Measurements from ENCODE around the gene TMC3. TPM values are rescaled to one million over a fixed set of nuclear protein-coding genes. Genes with fewer than 3 reads are reported as not detected.

The TMC3 gene
- total and polyA plus RNA-seq, 4 donors, result 0.02 to 0.13 TPM; not detected in 2

DNA sequence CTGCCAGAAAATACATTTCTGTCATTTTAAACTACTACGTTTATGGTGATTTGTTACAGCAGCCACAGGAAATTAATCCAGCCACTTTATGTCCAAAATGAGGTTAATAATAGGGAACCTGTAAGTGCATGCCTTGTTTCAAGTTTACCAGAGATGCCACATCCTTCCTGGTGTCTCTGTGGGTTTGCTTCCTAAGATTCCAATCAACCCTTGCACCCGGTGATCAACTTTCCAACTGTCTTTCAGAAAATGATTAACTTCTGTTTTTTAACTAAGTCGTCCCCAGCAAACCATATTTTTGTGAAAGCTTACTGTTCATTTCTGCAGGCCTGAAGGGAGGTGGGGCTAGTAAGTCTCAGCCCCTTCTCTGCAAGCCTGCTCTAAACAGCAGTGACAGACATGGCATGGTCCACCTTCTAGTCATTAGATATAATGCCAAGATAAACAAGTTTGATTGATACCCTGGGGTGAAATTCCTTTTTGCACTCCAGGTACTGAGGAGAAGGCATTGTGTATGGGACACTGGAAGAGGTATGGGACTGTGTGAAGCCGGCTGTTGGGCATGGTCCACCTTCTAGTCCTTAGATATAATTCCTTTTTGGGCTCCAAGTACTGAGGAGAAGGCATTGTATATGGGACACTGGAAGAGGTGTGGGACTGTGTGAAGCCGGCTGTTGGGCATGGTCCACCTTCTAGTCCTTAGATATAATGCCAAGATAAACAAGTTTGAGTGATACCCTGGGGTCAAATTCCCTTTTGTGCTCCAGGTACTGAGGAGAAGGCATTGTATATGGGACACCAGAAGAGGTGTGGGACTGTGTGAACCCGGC, 11.1 kb upstream of the TMC3 start:
- TF ChIP-seq FOXA2 (IDR thresholded peaks at IDR 0.05) (peak; percentile 83), ATF3 (IDR thresholded peaks at IDR 0.05) (no peak), MAX (IDR thresholded peaks at IDR 0.05) (peak; percentile 23), SP1 (IDR thresholded peaks at IDR 0.05) (peak; percentile 92), FOXA1 (IDR thresholded peaks at IDR 0.05) (peak; percentile 82), RAD21 (IDR thresholded peaks at IDR 0.05) (no peak), GABPA (IDR thresholded peaks at IDR 0.05 in 1 of 2, conservative IDR thresholded peaks at IDR 0.05 in 1 of 2) (no peak), NR2F2 (IDR thresholded peaks at IDR 0.05) (no peak), RXRA (IDR thresholded peaks at IDR 0.05) (peak; percentile 58 to 67), JUND (IDR thresholded peaks at IDR 0.05) (peak; percentile 40 to 61), EGR1 (IDR thresholded peaks at IDR 0.05; ENCODE audit: low read depth in 2 of 2) (no peak), HNF4A (conservative IDR thresholded peaks at IDR 0.05) (peak; percentile 91 to 95), HNF4G (IDR thresholded peaks at IDR 0.05) (peak; percentile 76), YY1 (IDR thresholded peaks at IDR 0.05) (peak; percentile 26), TAF1 (conservative IDR thresholded peaks at IDR 0.05) (no peak)
- TF ChIP-seq, protein P1, sequence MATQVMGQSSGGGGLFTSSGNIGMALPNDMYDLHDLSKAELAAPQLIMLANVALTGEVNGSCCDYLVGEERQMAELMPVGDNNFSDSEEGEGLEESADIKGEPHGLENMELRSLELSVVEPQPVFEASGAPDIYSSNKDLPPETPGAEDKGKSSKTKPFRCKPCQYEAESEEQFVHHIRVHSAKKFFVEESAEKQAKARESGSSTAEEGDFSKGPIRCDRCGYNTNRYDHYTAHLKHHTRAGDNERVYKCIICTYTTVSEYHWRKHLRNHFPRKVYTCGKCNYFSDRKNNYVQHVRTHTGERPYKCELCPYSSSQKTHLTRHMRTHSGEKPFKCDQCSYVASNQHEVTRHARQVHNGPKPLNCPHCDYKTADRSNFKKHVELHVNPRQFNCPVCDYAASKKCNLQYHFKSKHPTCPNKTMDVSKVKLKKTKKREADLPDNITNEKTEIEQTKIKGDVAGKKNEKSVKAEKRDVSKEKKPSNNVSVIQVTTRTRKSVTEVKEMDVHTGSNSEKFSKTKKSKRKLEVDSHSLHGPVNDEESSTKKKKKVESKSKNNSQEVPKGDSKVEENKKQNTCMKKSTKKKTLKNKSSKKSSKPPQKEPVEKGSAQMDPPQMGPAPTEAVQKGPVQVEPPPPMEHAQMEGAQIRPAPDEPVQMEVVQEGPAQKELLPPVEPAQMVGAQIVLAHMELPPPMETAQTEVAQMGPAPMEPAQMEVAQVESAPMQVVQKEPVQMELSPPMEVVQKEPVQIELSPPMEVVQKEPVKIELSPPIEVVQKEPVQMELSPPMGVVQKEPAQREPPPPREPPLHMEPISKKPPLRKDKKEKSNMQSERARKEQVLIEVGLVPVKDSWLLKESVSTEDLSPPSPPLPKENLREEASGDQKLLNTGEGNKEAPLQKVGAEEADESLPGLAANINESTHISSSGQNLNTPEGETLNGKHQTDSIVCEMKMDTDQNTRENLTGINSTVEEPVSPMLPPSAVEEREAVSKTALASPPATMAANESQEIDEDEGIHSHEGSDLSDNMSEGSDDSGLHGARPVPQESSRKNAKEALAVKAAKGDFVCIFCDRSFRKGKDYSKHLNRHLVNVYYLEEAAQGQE (IDR thresholded peaks at IDR 0.05), result peak; percentile 48
- TF ChIP-seq, protein P2, sequence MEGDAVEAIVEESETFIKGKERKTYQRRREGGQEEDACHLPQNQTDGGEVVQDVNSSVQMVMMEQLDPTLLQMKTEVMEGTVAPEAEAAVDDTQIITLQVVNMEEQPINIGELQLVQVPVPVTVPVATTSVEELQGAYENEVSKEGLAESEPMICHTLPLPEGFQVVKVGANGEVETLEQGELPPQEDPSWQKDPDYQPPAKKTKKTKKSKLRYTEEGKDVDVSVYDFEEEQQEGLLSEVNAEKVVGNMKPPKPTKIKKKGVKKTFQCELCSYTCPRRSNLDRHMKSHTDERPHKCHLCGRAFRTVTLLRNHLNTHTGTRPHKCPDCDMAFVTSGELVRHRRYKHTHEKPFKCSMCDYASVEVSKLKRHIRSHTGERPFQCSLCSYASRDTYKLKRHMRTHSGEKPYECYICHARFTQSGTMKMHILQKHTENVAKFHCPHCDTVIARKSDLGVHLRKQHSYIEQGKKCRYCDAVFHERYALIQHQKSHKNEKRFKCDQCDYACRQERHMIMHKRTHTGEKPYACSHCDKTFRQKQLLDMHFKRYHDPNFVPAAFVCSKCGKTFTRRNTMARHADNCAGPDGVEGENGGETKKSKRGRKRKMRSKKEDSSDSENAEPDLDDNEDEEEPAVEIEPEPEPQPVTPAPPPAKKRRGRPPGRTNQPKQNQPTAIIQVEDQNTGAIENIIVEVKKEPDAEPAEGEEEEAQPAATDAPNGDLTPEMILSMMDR (IDR thresholded peaks at IDR 0.05; ENCODE audit: low read depth, low read length, missing input control), result no peak
- TF ChIP-seq, protein P3, sequence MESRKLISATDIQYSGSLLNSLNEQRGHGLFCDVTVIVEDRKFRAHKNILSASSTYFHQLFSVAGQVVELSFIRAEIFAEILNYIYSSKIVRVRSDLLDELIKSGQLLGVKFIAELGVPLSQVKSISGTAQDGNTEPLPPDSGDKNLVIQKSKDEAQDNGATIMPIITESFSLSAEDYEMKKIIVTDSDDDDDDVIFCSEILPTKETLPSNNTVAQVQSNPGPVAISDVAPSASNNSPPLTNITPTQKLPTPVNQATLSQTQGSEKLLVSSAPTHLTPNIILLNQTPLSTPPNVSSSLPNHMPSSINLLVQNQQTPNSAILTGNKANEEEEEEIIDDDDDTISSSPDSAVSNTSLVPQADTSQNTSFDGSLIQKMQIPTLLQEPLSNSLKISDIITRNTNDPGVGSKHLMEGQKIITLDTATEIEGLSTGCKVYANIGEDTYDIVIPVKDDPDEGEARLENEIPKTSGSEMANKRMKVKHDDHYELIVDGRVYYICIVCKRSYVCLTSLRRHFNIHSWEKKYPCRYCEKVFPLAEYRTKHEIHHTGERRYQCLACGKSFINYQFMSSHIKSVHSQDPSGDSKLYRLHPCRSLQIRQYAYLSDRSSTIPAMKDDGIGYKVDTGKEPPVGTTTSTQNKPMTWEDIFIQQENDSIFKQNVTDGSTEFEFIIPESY (IDR thresholded peaks at IDR 0.05), result peak; percentile 20
- Histone ChIP-seq H3K27ac (ENCODE audit: low read depth in 1 of 2, low read length in 2 of 2) (peak overlapping the region in 1 of 2 donors; percentile 15), H3K4me3 (ENCODE audit: low read depth in 1 of 3, low read length in 3 of 3) (no peak overlapping the region), H3K36me3 (ENCODE audit: control insufficient read depth in 4 of 4, insufficient read depth in 3 of 4, low read depth in 1 of 4, low read length in 3 of 4) (peaks cover 0 to 3% (median 3%) of the 10 kb centered on the region in 4 donors), H3K9ac (ENCODE audit: low read depth in 1 of 2, low read length in 2 of 2) (no peak overlapping the region), H3K9me3 (ENCODE audit: control insufficient read depth in 4 of 4, low read length in 3 of 4) (no peaks in the 10 kb centered on the region), H3K27me3 (ENCODE audit: control insufficient read depth in 4 of 4, insufficient read depth in 4 of 4, low read length in 3 of 4) (no peaks in the 10 kb centered on the region), H3K4me1 (ENCODE audit: control insufficient read depth in 4 of 4, insufficient read depth in 4 of 4, low read length in 3 of 4) (peaks cover 0 to 22% (median 17%) of the 10 kb centered on the region in 4 donors)
- WGBS, result 37% methylated on average over 6 of the region's 6 CpGs
- no peak for DNase-seq (ENCODE audit: low spot score)
